H1 (cell line): ENCODE results near the gene LPAR3.

Source experiments
- BCL11A ChIP-seq, 2 experiments: IDR thresholded peaks; one replicate each; pipeline ENCODE4 v1.6.1; 2011; ENCODE audit warnings: low read depth in 2 of 2, low read length in 2 of 2, mild to moderate bottlenecking in 2 of 2
- CBX5 ChIP-seq: fragments of 300-800, 300-1000 bp; sonication (generic); IDR thresholded peaks from 2 replicates; pipeline ENCODE4 v1.7.1; 2016; ENCODE audit warnings: antibody characterized with exemption, low read length, low read depth
- CHD1 ChIP-seq: IDR thresholded peaks from 2 replicates; pipeline ENCODE4 v1.6.1; 2012; ENCODE audit warnings: low read depth, low read length, improper control_type of control experiment
- CHD2 ChIP-seq: IDR thresholded peaks from 2 replicates; pipeline ENCODE4 v1.6.1; 2012; ENCODE audit warnings: low read length, improper control_type of control experiment
- CTCF ChIP-seq, 3 experiments: IDR thresholded peaks; 1 replicate in 2 of 3; 2 replicates in 1 of 3; pipeline versions ENCODE4 v1.5.1 to v1.6.1; 2011; ENCODE audit warnings: low read length in 3 of 3, mild to moderate bottlenecking in 3 of 3, inconsistent platforms in 2 of 3, low read depth in 1 of 3, moderate library complexity in 1 of 3; ENCODE audit not compliant: insufficient read depth in 1 of 3; ENCODE audit errors: control extremely low read depth in 1 of 3
- EP300 ChIP-seq, 2 experiments: IDR thresholded peaks; 1 replicate in 1 of 2; 2 replicates in 1 of 2; pipeline ENCODE4 v1.6.1; 2011 to 2012; ENCODE audit warnings: low read depth in 2 of 2, low read length in 2 of 2, mild to moderate bottlenecking in 2 of 2, borderline replicate concordance in 1 of 2, inconsistent platforms in 1 of 2, moderate library complexity in 1 of 2
- MAX ChIP-seq: IDR thresholded peaks from 2 replicates; pipeline ENCODE4 v1.6.1; 2012; ENCODE audit warnings: inconsistent platforms
- NANOG ChIP-seq: IDR thresholded peaks from 2 replicates; pipeline ENCODE4 v1.6.1; 2011; ENCODE audit warnings: low read length, low read depth, mild to moderate bottlenecking, inconsistent platforms; ENCODE audit not compliant: insufficient read depth, poor library complexity, severe bottlenecking
- RAD21 ChIP-seq, 2 experiments: IDR thresholded peaks in 1 of 2; conservative IDR thresholded peaks in 1 of 2; 2 replicates each; pipeline ENCODE4 v1.6.1; 2011; ENCODE audit warnings: low read depth in 2 of 2, low read length in 2 of 2, improper control_type of control experiment in 1 of 2, inconsistent platforms in 1 of 2, mild to moderate bottlenecking in 1 of 2, moderate library complexity in 1 of 2
- RBBP5 ChIP-seq: IDR thresholded peaks from 2 replicates; pipeline ENCODE4 v1.7.1; 2012; ENCODE audit warnings: low read depth, mild to moderate bottlenecking, inconsistent platforms, low read length, moderate library complexity, borderline replicate concordance
- SIN3A ChIP-seq, 2 experiments: IDR thresholded peaks in 1 of 2; conservative IDR thresholded peaks in 1 of 2; 2 replicates each; pipeline ENCODE4 v1.6.1; 2011 to 2012; ENCODE audit warnings: low read length in 2 of 2, improper control_type of control experiment in 1 of 2, low read depth in 1 of 2, mild to moderate bottlenecking in 1 of 2
- SP1 ChIP-seq: IDR thresholded peaks from 2 replicates; pipeline ENCODE4 v1.6.1; 2011; ENCODE audit warnings: low read depth, low read length
- SRF ChIP-seq: IDR thresholded peaks from 2 replicates; pipeline ENCODE4 v1.6.1; 2011; ENCODE audit warnings: mild to moderate bottlenecking, low read depth, low read length, moderate library complexity
- TAF7 ChIP-seq: optimal IDR thresholded peaks from 2 replicates; pipeline ENCODE3; 2011; ENCODE audit warnings: low read depth, mild to moderate bottlenecking, inconsistent platforms, low read length, moderate library complexity, borderline replicate concordance

- no peak for TF ChIP-seq NANOG
- TF ChIP-seq MAX = no peak
- no peak for TF ChIP-seq CHD1
- TF ChIP-seq BCL11A (IDR thresholded peaks at IDR 0.05; ENCODE audit: low read depth in 2 of 2, low read length in 2 of 2) = no peak
- TF ChIP-seq RAD21 (IDR thresholded peaks at IDR 0.05 in 1 of 2, conservative IDR thresholded peaks at IDR 0.05 in 1 of 2; ENCODE audit: low read depth in 2 of 2, low read length in 2 of 2) = no peak
- TF ChIP-seq SIN3A (conservative IDR thresholded peaks at IDR 0.05 in 1 of 2, IDR thresholded peaks at IDR 0.05 in 1 of 2; ENCODE audit: low read depth in 1 of 2, low read length in 2 of 2) = no peak
- no peak for TF ChIP-seq EP300 (IDR thresholded peaks at IDR 0.05; ENCODE audit: borderline replicate concordance in 1 of 2, low read depth in 2 of 2, low read length in 2 of 2)
- no peak for TF ChIP-seq CTCF (IDR thresholded peaks at IDR 0.05; ENCODE audit: control extremely low read depth in 1 of 3, insufficient read depth in 1 of 3, low read depth in 1 of 3, low read length in 3 of 3)
- no peak for TF ChIP-seq TAF7
- TF ChIP-seq CHD2 = no peak
- no peak for TF ChIP-seq RBBP5
- no peak for TF ChIP-seq SRF
- TF ChIP-seq SP1 = no peak
- TF ChIP-seq CBX5 = no peak
These were observed 46.8 kb upstream of the LPAR3 start for GRCh38 chr1:84939761-84940160.
